ENCODE results near the gene MCRIP1. TPM values are rescaled to one million over a fixed set of nuclear protein-coding genes. Genes with fewer than 3 reads are reported as not detected.
A peak's percentile ranks its signal among the peaks of the same experiment; 100 is the strongest.

The MCRIP1 gene
- total RNA-seq, 4 donors from 2014 or later: 55.2 to 88.6 (median 83.7) TPM

GRCh38 chr17:81860756-81861568, 27.9 kb upstream of the MCRIP1 start:
- WGBS, 2 donors: 3 to 4% methylated on average over 5 to 8 of the region's 74 CpGs
- peaks cover 20 to 36% of the 10 kb centered on the region in 2 donors for H3K4me1 ChIP-seq
- no peaks in the 10 kb centered on the region for H3K27me3 ChIP-seq

GRCh38 chr17:81859906-81860755, 27.0 kb upstream of the MCRIP1 start, which contains the start of gene P4HB:
Gene P4HB, minus strand, starts transcription at chr17:81860535. Its CDS starts 64 bp downstream, at chr17:81860471.
- Histone ChIP-seq H3K27me3 (no peaks in the 10 kb centered on the region), H3K9me3 (no peaks in the 10 kb centered on the region), H3K27ac (peak within 1 kb of the TSS; percentile 81 to 89 (median 83)), H3K4me1 (peaks cover 20 to 34% of the 10 kb centered on the region in 2 donors), H3K4me3 (replicated peaks in 1 of 3) (peak within 1 kb of the TSS; percentile 78 to 99 (median 85)), H3K36me3 (peaks cover 21 to 27% of the 10 kb centered on the region in 2 donors)
- WGBS, 2 donors: 1 to 2% methylated on average over 12 to 35 of the region's 95 CpGs
- TF ChIP-seq POLR2A (IDR thresholded peaks at IDR 0.05) (peak in 1 of 2 donors; percentile 85), CTCF (IDR thresholded peaks at IDR 0.05) (no peak)
- DNase-seq: no peak
- intact Hi-C loops (cut with DNase I): loop anchor here (2.0 to 5.0 kb wide), 2 partner anchors 27 to 148 kb away; partner anchors contain the start of genes MCRIP1 and SLC25A10

More at GRCh38 chr17:81860756-81861568, 27.9 kb upstream of the MCRIP1 start:
- no peaks in the 10 kb centered on the region for H3K9me3 ChIP-seq
- TF ChIP-seq POLR2A (IDR thresholded peaks at IDR 0.05) (peak; percentile 64 to 98), CTCF (IDR thresholded peaks at IDR 0.05) (peak in 2 of 6 experiments; percentile 6 to 12)
- peak; percentile 98 to 99 for DNase-seq
- H3K27ac ChIP-seq: peak overlapping the region; percentile 81 to 89 (median 83)
- peaks cover 17 to 25% of the 10 kb centered on the region in 2 donors for H3K36me3 ChIP-seq
- H3K4me3 ChIP-seq (replicated peaks in 1 of 3): peak overlapping the region; percentile 35 to 66 (median 62)
- intact Hi-C loops (cut with DNase I): no loop called here

- Histone ChIP-seq H3K4me1 (peaks cover 20 to 34% of the 10 kb centered on the region in 2 donors), H3K27me3 (no peaks in the 10 kb centered on the region), H3K36me3 (peaks cover 30 to 35% of the 10 kb centered on the region in 2 donors), H3K27ac (peak overlapping the region in 2 of 3 donors; percentile 74 to 87), H3K9me3 (no peaks in the 10 kb centered on the region), H3K4me3 (replicated peaks in 1 of 3) (peak overlapping the region; percentile 78 to 99 (median 85))
- TF ChIP-seq POLR2A (IDR thresholded peaks at IDR 0.05): no peak
- no peak for TF ChIP-seq CTCF (IDR thresholded peaks at IDR 0.05)
- no peak for DNase-seq
- 53 to 59% methylated on average over 21 to 22 of the region's 23 CpGs for WGBS, 2 donors
- intact Hi-C loops (cut with DNase I): loop anchor here (2.0 to 5.0 kb wide), 2 partner anchors 26 to 147 kb away; partner anchors contain the start of genes MCRIP1 and SLC25A10
Measured at GRCh38 chr17:81858967-81859905, 26.1 kb upstream of the MCRIP1 start.

- no peak overlapping the region for H3K27ac ChIP-seq
- TF ChIP-seq CTCF (IDR thresholded peaks at IDR 0.05): no peak
- TF ChIP-seq POLR2A (IDR thresholded peaks at IDR 0.05): no peak
- WGBS, 2 donors: 90% methylated on average over 12 to 25 of the region's 30 CpGs
- no peaks in the 10 kb centered on the region for H3K9me3 ChIP-seq
- intact Hi-C loops (cut with DNase I): loop anchor here (2.0 to 5.0 kb wide), 2 partner anchors 26 to 146 kb away; partner anchors contain the start of genes MCRIP1 and SLC25A10
- H3K27me3 ChIP-seq: no peaks in the 10 kb centered on the region
- peaks cover 37 to 41% of the 10 kb centered on the region in 2 donors for H3K36me3 ChIP-seq
- no peak for DNase-seq
- peaks cover 20 to 34% of the 10 kb centered on the region in 2 donors for H3K4me1 ChIP-seq
- no peak overlapping the region for H3K4me3 ChIP-seq (replicated peaks in 1 of 3)
Measured at GRCh38 chr17:81858170-81858966, 25.3 kb upstream of the MCRIP1 start.

All from thyroid gland (tissue), 4 donors.